ENCODE data around the gene NUP98.

NUP98 gene

GRCh38 chr11:3637201-3637600, 160.2 kb downstream of the NUP98 start:
- no peak overlapping the region for H3K4me3 Mint-ChIP-seq
- H3K9me3 Mint-ChIP-seq: no peaks in the 10 kb centered on the region

GRCh38 chr11:3635641-3636375, 161.5 kb downstream of the NUP98 start:
- Mint-ChIP-seq H3K4me1 (no peaks in the 10 kb centered on the region), H3K27ac (no peak overlapping the region), H3K4me3 (no peak overlapping the region), H3K9me3 (no peaks in the 10 kb centered on the region), H3K27me3 (ENCODE audit: low read depth) (no peaks in the 10 kb centered on the region), H3K36me3 (ENCODE audit: low read depth) (no peaks in the 10 kb centered on the region)
- TF ChIP-seq, protein P1, sequence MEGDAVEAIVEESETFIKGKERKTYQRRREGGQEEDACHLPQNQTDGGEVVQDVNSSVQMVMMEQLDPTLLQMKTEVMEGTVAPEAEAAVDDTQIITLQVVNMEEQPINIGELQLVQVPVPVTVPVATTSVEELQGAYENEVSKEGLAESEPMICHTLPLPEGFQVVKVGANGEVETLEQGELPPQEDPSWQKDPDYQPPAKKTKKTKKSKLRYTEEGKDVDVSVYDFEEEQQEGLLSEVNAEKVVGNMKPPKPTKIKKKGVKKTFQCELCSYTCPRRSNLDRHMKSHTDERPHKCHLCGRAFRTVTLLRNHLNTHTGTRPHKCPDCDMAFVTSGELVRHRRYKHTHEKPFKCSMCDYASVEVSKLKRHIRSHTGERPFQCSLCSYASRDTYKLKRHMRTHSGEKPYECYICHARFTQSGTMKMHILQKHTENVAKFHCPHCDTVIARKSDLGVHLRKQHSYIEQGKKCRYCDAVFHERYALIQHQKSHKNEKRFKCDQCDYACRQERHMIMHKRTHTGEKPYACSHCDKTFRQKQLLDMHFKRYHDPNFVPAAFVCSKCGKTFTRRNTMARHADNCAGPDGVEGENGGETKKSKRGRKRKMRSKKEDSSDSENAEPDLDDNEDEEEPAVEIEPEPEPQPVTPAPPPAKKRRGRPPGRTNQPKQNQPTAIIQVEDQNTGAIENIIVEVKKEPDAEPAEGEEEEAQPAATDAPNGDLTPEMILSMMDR (IDR thresholded peaks at IDR 0.05; ENCODE audit: unreplicated experiment in 3 of 3): no peak

More at GRCh38 chr11:3637201-3637600, 160.2 kb downstream of the NUP98 start:
- H3K4me1 Mint-ChIP-seq: no peaks in the 10 kb centered on the region
- no peak overlapping the region for H3K27ac Mint-ChIP-seq
- H3K27me3 Mint-ChIP-seq (ENCODE audit: low read depth): no peaks in the 10 kb centered on the region
- H3K36me3 Mint-ChIP-seq (ENCODE audit: low read depth): no peaks in the 10 kb centered on the region
- TF ChIP-seq, protein P1 (IDR thresholded peaks at IDR 0.05; ENCODE audit: unreplicated experiment in 3 of 3): no peak

DNA sequence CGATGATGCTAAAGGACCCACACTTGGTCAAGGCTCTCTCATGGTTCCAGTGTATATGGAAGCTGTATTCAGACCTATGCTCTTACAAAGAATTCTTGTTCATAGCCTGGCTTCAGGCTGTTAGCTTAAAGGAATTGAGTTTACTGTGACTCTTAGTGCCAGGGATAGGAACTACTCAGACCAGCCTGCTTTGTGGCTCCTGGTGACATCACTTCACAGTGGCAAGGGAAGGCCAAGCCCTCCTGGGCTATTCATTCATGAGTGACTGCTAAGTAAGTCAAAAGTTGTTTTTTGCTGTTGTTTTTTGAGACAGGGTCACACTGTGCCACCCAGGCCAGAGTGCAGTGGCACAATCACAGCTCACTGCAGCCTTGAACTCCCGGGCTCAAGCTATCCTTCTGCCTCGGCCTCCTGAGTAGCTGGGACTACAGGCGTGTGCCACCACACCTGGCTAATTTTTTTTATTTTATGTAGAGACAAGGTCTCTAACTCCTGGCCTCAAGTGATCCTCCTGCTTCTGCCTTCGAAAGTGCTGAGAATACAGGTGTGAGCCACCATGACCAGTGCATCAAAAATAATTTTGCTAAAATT, 165.2 kb downstream of the NUP98 start:
- Mint-ChIP-seq H3K36me3 (ENCODE audit: low read depth) (no peaks in the 10 kb centered on the region), H3K4me1 (no peaks in the 10 kb centered on the region), H3K9me3 (no peaks in the 10 kb centered on the region), H3K4me3 (no peak overlapping the region), H3K27ac (no peak overlapping the region), H3K27me3 (ENCODE audit: low read depth) (no peaks in the 10 kb centered on the region)
- TF ChIP-seq, protein P1 (IDR thresholded peaks at IDR 0.05; ENCODE audit: unreplicated experiment in 3 of 3): no peak

DNA sequence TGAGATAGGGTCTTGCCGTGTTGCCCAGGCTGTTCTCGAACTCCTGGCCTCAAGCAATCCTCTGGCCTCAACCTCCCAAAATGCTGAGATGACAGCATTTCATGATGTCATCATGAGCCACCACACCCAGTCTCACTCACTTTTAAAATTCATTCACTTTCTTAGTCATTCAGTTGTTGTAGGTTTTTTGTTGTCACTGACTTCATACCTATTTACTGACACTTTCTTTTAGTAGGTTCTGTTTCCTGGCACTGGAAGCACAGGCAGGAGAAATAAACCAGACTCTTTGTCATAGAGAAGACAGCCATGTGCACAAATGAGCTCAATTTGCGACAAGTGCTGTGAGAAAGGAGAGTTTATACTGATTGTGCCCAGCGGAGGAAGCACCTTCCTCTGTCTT, 166.0 kb downstream of the NUP98 start:
- H3K9me3 Mint-ChIP-seq: no peaks in the 10 kb centered on the region
- TF ChIP-seq, protein P1 (IDR thresholded peaks at IDR 0.05; ENCODE audit: unreplicated experiment in 3 of 3): no peak
- no peak overlapping the region for H3K27ac Mint-ChIP-seq
- H3K4me3 Mint-ChIP-seq: no peak overlapping the region
- H3K27me3 Mint-ChIP-seq (ENCODE audit: low read depth): no peaks in the 10 kb centered on the region
- no peaks in the 10 kb centered on the region for H3K36me3 Mint-ChIP-seq (ENCODE audit: low read depth)
- no peaks in the 10 kb centered on the region for H3K4me1 Mint-ChIP-seq

- H3K27me3 Mint-ChIP-seq (ENCODE audit: low read depth): peaks cover 4% of the 10 kb centered on the region
- H3K27ac Mint-ChIP-seq: peak overlapping the region in 1 of 3 experiments; percentile 48
- no peaks in the 10 kb centered on the region for H3K36me3 Mint-ChIP-seq (ENCODE audit: low read depth)
- no peak overlapping the region for H3K4me3 Mint-ChIP-seq
- H3K4me1 Mint-ChIP-seq: no peaks in the 10 kb centered on the region
- TF ChIP-seq, protein P1 (IDR thresholded peaks at IDR 0.05; ENCODE audit: unreplicated experiment in 3 of 3): no peak
- H3K9me3 Mint-ChIP-seq: no peaks in the 10 kb centered on the region
Measured at GRCh38 chr11:3627291-3627690, 170.1 kb downstream of the NUP98 start.

Data from nephron (organoid).